ENCODE results near the gene CTDNEP1. TPM values are rescaled to one million over a fixed set of nuclear protein-coding genes. Genes with fewer than 3 reads are reported as not detected.

Gene CTDNEP1
- polyA plus RNA-seq, 1 donor, result 124 TPM

GRCh38 chr17:7290685-7291084, 39.2 kb upstream of the CTDNEP1 start:
- H3K27me3 ChIP-seq (ENCODE audit: control insufficient read depth, insufficient read depth, low read length), result peaks cover 31% of the 10 kb centered on the region
- H3K9me3 ChIP-seq (ENCODE audit: control insufficient read depth, low read depth, low read length), result peaks cover 6% of the 10 kb centered on the region
- H3K27ac ChIP-seq (ENCODE audit: low read length), result no peak overlapping the region
- H3K36me3 ChIP-seq (ENCODE audit: control insufficient read depth, insufficient read depth, low read length), result no peaks in the 10 kb centered on the region
- H3K4me3 ChIP-seq (ENCODE audit: low read length), result no peak overlapping the region
- WGBS (ENCODE audit: insufficient coverage, low lambda C conversion rate), result no CpG with 5 or more reads among the region's 11 CpGs
- peaks cover 26% of the 10 kb centered on the region for H3K4me1 ChIP-seq (ENCODE audit: control insufficient read depth, insufficient read depth, low read length)
- DNase-seq, result no peak

GRCh38 chr17:7290166-7290565, 38.6 kb upstream of the CTDNEP1 start:
- DNase-seq, result no peak
- H3K9me3 ChIP-seq (ENCODE audit: control insufficient read depth, low read depth, low read length), result peaks cover 6% of the 10 kb centered on the region
- H3K36me3 ChIP-seq (ENCODE audit: control insufficient read depth, insufficient read depth, low read length), result no peaks in the 10 kb centered on the region
- WGBS (ENCODE audit: insufficient coverage, low lambda C conversion rate), result no CpG with 5 or more reads among the region's 19 CpGs
- no peak overlapping the region for H3K4me3 ChIP-seq (ENCODE audit: low read length)
- H3K4me1 ChIP-seq (ENCODE audit: control insufficient read depth, insufficient read depth, low read length), result peaks cover 24% of the 10 kb centered on the region
- no peak overlapping the region for H3K27ac ChIP-seq (ENCODE audit: low read length)
- peaks cover 26% of the 10 kb centered on the region for H3K27me3 ChIP-seq (ENCODE audit: control insufficient read depth, insufficient read depth, low read length)

- no peak overlapping the region for H3K4me3 ChIP-seq (ENCODE audit: low read length)
- peaks cover 21% of the 10 kb centered on the region for H3K27me3 ChIP-seq (ENCODE audit: control insufficient read depth, insufficient read depth, low read length)
- H3K36me3 ChIP-seq (ENCODE audit: control insufficient read depth, insufficient read depth, low read length), result no peaks in the 10 kb centered on the region
- DNase-seq, result no peak
- peaks cover 3% of the 10 kb centered on the region for H3K9me3 ChIP-seq (ENCODE audit: control insufficient read depth, low read depth, low read length)
- H3K27ac ChIP-seq (ENCODE audit: low read length), result no peak overlapping the region
- no CpG with 5 or more reads among the region's 18 CpGs for WGBS (ENCODE audit: insufficient coverage, low lambda C conversion rate)
- peaks cover 19% of the 10 kb centered on the region for H3K4me1 ChIP-seq (ENCODE audit: control insufficient read depth, insufficient read depth, low read length)
These were observed 37.9 kb upstream of the CTDNEP1 start for GRCh38 chr17:7289256-7290032.

GRCh38 chr17:7285679-7286078, 34.1 kb upstream of the CTDNEP1 start:
- no CpG with 5 or more reads among the region's 12 CpGs for WGBS (ENCODE audit: insufficient coverage, low lambda C conversion rate)
- Histone ChIP-seq H3K27me3 (ENCODE audit: control insufficient read depth, insufficient read depth, low read length) (peaks cover 16% of the 10 kb centered on the region), H3K9me3 (ENCODE audit: control insufficient read depth, low read depth, low read length) (peaks cover 4% of the 10 kb centered on the region), H3K4me3 (ENCODE audit: low read length) (no peak overlapping the region), H3K36me3 (ENCODE audit: control insufficient read depth, insufficient read depth, low read length) (no peaks in the 10 kb centered on the region), H3K4me1 (ENCODE audit: control insufficient read depth, insufficient read depth, low read length) (peaks cover 18% of the 10 kb centered on the region), H3K27ac (ENCODE audit: low read length) (no peak overlapping the region)
- no peak for DNase-seq

GRCh38 chr17:7284911-7285310, 33.4 kb upstream of the CTDNEP1 start:
- peaks cover 16% of the 10 kb centered on the region for H3K27me3 ChIP-seq (ENCODE audit: control insufficient read depth, insufficient read depth, low read length)
- H3K4me1 ChIP-seq (ENCODE audit: control insufficient read depth, insufficient read depth, low read length), result peaks cover 22% of the 10 kb centered on the region
- peaks cover 4% of the 10 kb centered on the region for H3K9me3 ChIP-seq (ENCODE audit: control insufficient read depth, low read depth, low read length)
- H3K4me3 ChIP-seq (ENCODE audit: low read length), result no peak overlapping the region
- no CpG with 5 or more reads among the region's 16 CpGs for WGBS (ENCODE audit: insufficient coverage, low lambda C conversion rate)
- DNase-seq, result no peak
- no peak overlapping the region for H3K27ac ChIP-seq (ENCODE audit: low read length)
- H3K36me3 ChIP-seq (ENCODE audit: control insufficient read depth, insufficient read depth, low read length), result no peaks in the 10 kb centered on the region

- peaks cover 34% of the 10 kb centered on the region for H3K4me1 ChIP-seq (ENCODE audit: control insufficient read depth, insufficient read depth, low read length)
- DNase-seq, result no peak
- peaks cover 16% of the 10 kb centered on the region for H3K27me3 ChIP-seq (ENCODE audit: control insufficient read depth, insufficient read depth, low read length)
- peaks cover 4% of the 10 kb centered on the region for H3K9me3 ChIP-seq (ENCODE audit: control insufficient read depth, low read depth, low read length)
- H3K27ac ChIP-seq (ENCODE audit: low read length), result no peak overlapping the region
- H3K36me3 ChIP-seq (ENCODE audit: control insufficient read depth, insufficient read depth, low read length), result no peaks in the 10 kb centered on the region
- no CpG with 5 or more reads among the region's 18 CpGs for WGBS (ENCODE audit: insufficient coverage, low lambda C conversion rate)
- no peak overlapping the region for H3K4me3 ChIP-seq (ENCODE audit: low read length)
These were observed 32.1 kb upstream of the CTDNEP1 start for GRCh38 chr17:7283471-7284216.

- WGBS (ENCODE audit: insufficient coverage, low lambda C conversion rate), result no CpG with 5 or more reads among the region's 6 CpGs
- Histone ChIP-seq H3K4me3 (ENCODE audit: low read length) (no peak overlapping the region), H3K36me3 (ENCODE audit: control insufficient read depth, insufficient read depth, low read length) (no peaks in the 10 kb centered on the region), H3K9me3 (ENCODE audit: control insufficient read depth, low read depth, low read length) (peaks cover 4% of the 10 kb centered on the region), H3K27ac (ENCODE audit: low read length) (no peak overlapping the region), H3K27me3 (ENCODE audit: control insufficient read depth, insufficient read depth, low read length) (peaks cover 16% of the 10 kb centered on the region), H3K4me1 (ENCODE audit: control insufficient read depth, insufficient read depth, low read length) (peaks cover 34% of the 10 kb centered on the region)
- DNase-seq, result peak in 1 of 2 donors; percentile 13
These were observed 31.3 kb upstream of the CTDNEP1 start for GRCh38 chr17:7282752-7283321.

- H3K27ac ChIP-seq (ENCODE audit: low read length), result no peak overlapping the region
- peak; percentile 15 to 22 for DNase-seq
- H3K9me3 ChIP-seq (ENCODE audit: control insufficient read depth, low read depth, low read length), result peaks cover 4% of the 10 kb centered on the region
- H3K27me3 ChIP-seq (ENCODE audit: control insufficient read depth, insufficient read depth, low read length), result peaks cover 16% of the 10 kb centered on the region
- H3K36me3 ChIP-seq (ENCODE audit: control insufficient read depth, insufficient read depth, low read length), result no peaks in the 10 kb centered on the region
- H3K4me1 ChIP-seq (ENCODE audit: control insufficient read depth, insufficient read depth, low read length), result peaks cover 34% of the 10 kb centered on the region
- H3K4me3 ChIP-seq (ENCODE audit: low read length), result peak overlapping the region; percentile 46
- WGBS (ENCODE audit: insufficient coverage, low lambda C conversion rate), result no CpG with 5 or more reads among the region's 43 CpGs
These were observed 30.6 kb upstream of the CTDNEP1 start for GRCh38 chr17:7281953-7282751.

GRCh38 chr17:7281074-7281952, 29.8 kb upstream of the CTDNEP1 start, which contains the start of gene SLC2A4:
Gene SLC2A4, plus strand, starts transcription at chr17:7281718. Its CDS starts 217 bp downstream, at chr17:7281935.
- no CpG with 5 or more reads among the region's 71 CpGs for WGBS (ENCODE audit: insufficient coverage, low lambda C conversion rate)
- peaks cover 16% of the 10 kb centered on the region for H3K27me3 ChIP-seq (ENCODE audit: control insufficient read depth, insufficient read depth, low read length)

More at GRCh38 chr17:7281074-7281952, 29.8 kb upstream of the CTDNEP1 start, which contains the start of gene SLC2A4:
- peak; percentile 92 to 94 for DNase-seq
- Histone ChIP-seq H3K27ac (ENCODE audit: low read length) (peak within 1 kb of the TSS; percentile 10), H3K4me1 (ENCODE audit: control insufficient read depth, insufficient read depth, low read length) (peaks cover 34% of the 10 kb centered on the region), H3K36me3 (ENCODE audit: control insufficient read depth, insufficient read depth, low read length) (no peaks in the 10 kb centered on the region), H3K9me3 (ENCODE audit: control insufficient read depth, low read depth, low read length) (peaks cover 4% of the 10 kb centered on the region), H3K4me3 (ENCODE audit: low read length) (peak within 1 kb of the TSS; percentile 46)
